Suprapubic skin (tissue), 4 donors: ENCODE data around the gene MOGAT3. TPM values are rescaled to one million over a fixed set of nuclear protein-coding genes. Genes with fewer than 3 reads are reported as not detected.

Experiments
- DNase-seq, 2 donors: peaks; one replicate each; pipeline ENCODE4 v3.0.0-alpha.2; 2019; ENCODE audit warnings: low spot score in 2 of 2
- H3K27ac ChIP-seq: fragments of 200-600 bp; sonication (generic); one replicate; pipeline ENCODE4 v1.5.1; 2019
- H3K27me3 ChIP-seq: fragments of 200-600 bp; sonication (generic); one replicate; pipeline ENCODE4 v1.5.1; 2019
- H3K36me3 ChIP-seq: fragments of 200-600 bp; sonication (generic); one replicate; pipeline ENCODE4 v1.5.1; 2019
- H3K4me1 ChIP-seq: fragments of 200-600 bp; sonication (generic); one replicate; pipeline ENCODE4 v1.5.1; 2019
- H3K4me3 ChIP-seq: fragments of 200-600 bp; sonication (generic); one replicate; pipeline ENCODE4 v1.5.1; 2019; ENCODE audit warnings: mild to moderate bottlenecking
- H3K9me3 ChIP-seq: fragments of 200-600 bp; sonication (generic); one replicate; pipeline ENCODE4 v1.5.1; 2019
- CTCF ChIP-seq, 2 donors: fragments of 200-600 bp in 1 of 2; fragments of 450-650 bp in 1 of 2; sonication (generic) in 1 of 2; IDR thresholded peaks; one replicate each; pipeline ENCODE4 v1.5.1; 2016 to 2019; ENCODE audit warnings: antibody characterized with exemption in 2 of 2, mild to moderate bottlenecking in 1 of 2, moderate library complexity in 1 of 2
- EP300 ChIP-seq: sonication (generic); formaldehyde crosslinking; IDR thresholded peaks from one replicate; pipeline ENCODE4 v1.6.1; 2017; ENCODE audit warnings: antibody characterized with exemption
- POLR2A ChIP-seq, 2 donors: fragments of 450-650 bp; IDR thresholded peaks; one replicate each; pipeline ENCODE4 v1.6.1; 2017; ENCODE audit warnings: antibody characterized with exemption in 2 of 2, mild to moderate bottlenecking in 2 of 2, moderate library complexity in 2 of 2
- POLR2AphosphoS5 ChIP-seq, 3 donors: sonication (generic); formaldehyde crosslinking; IDR thresholded peaks; one replicate each; pipeline ENCODE4 v1.6.1; 2017; ENCODE audit warnings: antibody characterized with exemption in 3 of 3
- WGBS: methylation state at CpG from one replicate; pipeline ENCODE4 v1.1.5; 2018; 5-methylcytosine and 5-hydroxymethylcytosine counted together
- total RNA-seq, 4 donors: library from RNA; depleted of rRNA; stranded (reverse); fragments of >200 nt; gene quantifications; one replicate each; pipeline ENCODE4 v1.1.0, GENCODE V29; 2016

MOGAT3 gene
- total RNA-seq, 4 donors from 2014 or later: not detected

- Histone ChIP-seq H3K4me3 (no peak within 1 kb of the TSS), H3K27me3 (peaks cover 85% of the 10 kb centered on the region)
- 10% methylated on average over 24 of the region's 56 CpGs for WGBS
These were observed 20.6 kb downstream of the MOGAT3 start, which contains the start of gene NAT16 for GRCh38 chr7:101180130-101180755. Gene NAT16 (minus strand): TSS chr7:101180293. CDS start chr7:101174807, 5,486 bp downstream.

DNA sequence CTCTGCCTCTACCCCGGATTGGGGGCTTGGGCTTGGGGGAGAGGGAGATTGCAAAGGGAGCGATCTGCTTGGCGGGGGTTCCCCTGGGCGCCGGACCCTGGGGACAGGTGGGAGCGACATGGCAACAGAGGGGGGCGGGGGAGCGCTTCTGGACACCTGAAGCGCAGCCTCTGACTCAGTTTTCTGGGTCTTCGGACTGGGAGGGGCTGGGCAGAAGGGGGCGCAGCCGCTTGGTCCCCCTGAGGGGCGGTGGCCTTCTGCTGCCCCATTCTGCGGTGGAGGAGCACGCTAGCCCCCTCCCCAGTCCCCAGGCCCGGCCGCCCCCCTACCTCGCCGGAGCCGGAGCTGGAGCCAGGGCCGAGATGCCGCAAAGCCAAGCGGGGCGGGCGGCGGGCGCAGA lies 21.1 kb downstream of the MOGAT3 start:
- Histone ChIP-seq H3K27me3 (peaks cover 90% of the 10 kb centered on the region), H3K9me3 (no peaks in the 10 kb centered on the region), H3K36me3 (no peaks in the 10 kb centered on the region), H3K4me3 (no peak overlapping the region), H3K4me1 (peaks cover 18% of the 10 kb centered on the region), H3K27ac (no peak overlapping the region)
- WGBS: 0% methylated on average over 11 of the region's 27 CpGs
- TF ChIP-seq POLR2A (IDR thresholded peaks at IDR 0.05) (no peak), EP300 (no peak), CTCF (IDR thresholded peaks at IDR 0.05) (no peak), POLR2AphosphoS5 (IDR thresholded peaks at IDR 0.05) (no peak)
- DNase-seq: no peak

More at GRCh38 chr7:101180130-101180755, 20.6 kb downstream of the MOGAT3 start, which contains the start of gene NAT16:
- H3K36me3 ChIP-seq: no peaks in the 10 kb centered on the region
- DNase-seq: no peak
- peaks cover 18% of the 10 kb centered on the region for H3K4me1 ChIP-seq
- H3K9me3 ChIP-seq: no peaks in the 10 kb centered on the region
- H3K27ac ChIP-seq: no peak within 1 kb of the TSS
- TF ChIP-seq POLR2AphosphoS5 (IDR thresholded peaks at IDR 0.05) (no peak), CTCF (IDR thresholded peaks at IDR 0.05) (no peak), POLR2A (IDR thresholded peaks at IDR 0.05) (no peak), EP300 (no peak)

- peaks cover 21% of the 10 kb centered on the region for H3K4me1 ChIP-seq
- DNase-seq: no peak
- H3K9me3 ChIP-seq: no peaks in the 10 kb centered on the region
- no peak overlapping the region for H3K27ac ChIP-seq
- 2% methylated on average over 20 of the region's 20 CpGs for WGBS
- H3K36me3 ChIP-seq: no peaks in the 10 kb centered on the region
- no peak for TF ChIP-seq EP300
- TF ChIP-seq CTCF (IDR thresholded peaks at IDR 0.05): no peak
- no peak for TF ChIP-seq POLR2AphosphoS5 (IDR thresholded peaks at IDR 0.05)
- no peak for TF ChIP-seq POLR2A (IDR thresholded peaks at IDR 0.05)
- H3K27me3 ChIP-seq: peaks cover 94% of the 10 kb centered on the region
- no peak overlapping the region for H3K4me3 ChIP-seq
These were observed 21.7 kb downstream of the MOGAT3 start for GRCh38 chr7:101179117-101179516.

GRCh38 chr7:101177644-101178043 lies 23.2 kb downstream of the MOGAT3 start:
- no peak overlapping the region for H3K27ac ChIP-seq
- no peaks in the 10 kb centered on the region for H3K9me3 ChIP-seq
- WGBS: 49% methylated on average over 2 of the region's 2 CpGs
- peaks cover 36% of the 10 kb centered on the region for H3K4me1 ChIP-seq
- H3K27me3 ChIP-seq: peaks cover 98% of the 10 kb centered on the region
- H3K36me3 ChIP-seq: no peaks in the 10 kb centered on the region
- TF ChIP-seq CTCF (IDR thresholded peaks at IDR 0.05): no peak
- no peak for TF ChIP-seq EP300
- no peak for TF ChIP-seq POLR2AphosphoS5 (IDR thresholded peaks at IDR 0.05)
- TF ChIP-seq POLR2A (IDR thresholded peaks at IDR 0.05): no peak
- H3K4me3 ChIP-seq: no peak overlapping the region
- no peak for DNase-seq

DNA sequence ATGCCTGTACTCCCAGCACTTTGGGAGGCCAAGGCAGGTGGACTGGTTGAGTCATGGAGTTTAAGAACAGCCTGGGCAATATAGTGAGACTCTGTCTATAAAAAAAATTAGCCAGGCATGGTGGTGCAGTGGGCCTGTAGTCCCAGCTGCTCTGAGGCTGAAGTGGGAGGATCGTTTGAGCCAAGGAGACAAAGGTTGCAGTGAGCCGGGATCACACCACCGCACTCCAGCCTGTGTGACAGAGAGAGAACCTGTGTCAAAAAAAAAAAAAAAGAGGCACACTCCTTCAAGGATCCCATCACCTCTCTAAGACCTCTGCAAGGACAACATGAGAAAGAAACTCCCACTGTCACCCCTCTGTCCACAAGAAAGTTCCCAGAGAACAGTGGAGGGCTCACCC lies 25.2 kb downstream of the MOGAT3 start:
- 50% methylated on average over 3 of the region's 3 CpGs for WGBS
- peaks cover 100% of the 10 kb centered on the region for H3K27me3 ChIP-seq
- no peak for DNase-seq
- H3K9me3 ChIP-seq: no peaks in the 10 kb centered on the region
- no peak overlapping the region for H3K4me3 ChIP-seq
- H3K4me1 ChIP-seq: peaks cover 56% of the 10 kb centered on the region
- no peak overlapping the region for H3K27ac ChIP-seq
- TF ChIP-seq CTCF (IDR thresholded peaks at IDR 0.05) (no peak), POLR2AphosphoS5 (IDR thresholded peaks at IDR 0.05) (no peak), POLR2A (IDR thresholded peaks at IDR 0.05) (no peak), EP300 (no peak)
- no peaks in the 10 kb centered on the region for H3K36me3 ChIP-seq
